OCI-LY3 (cell line): ENCODE results near the gene TMEM132D.

Experiments used
- H2AFZ ChIP-seq: fragments of 200-600, 300-600 bp; shearing (Covaris generic); 2 replicates; pipeline ENCODE4 v1.6.0; 2014; ENCODE audit warnings: antibody characterized with exemption, low read depth, low read length
- H3K27ac ChIP-seq: fragments of 200-600, 300-600 bp; sonication (generic); 2 replicates; pipeline ENCODE4 v1.5.1; 2014; ENCODE audit warnings: mild to moderate bottlenecking, low read length, moderate library complexity, mixed read lengths
- H3K27me3 ChIP-seq: fragments of 200-600, 300-600 bp; sonication (generic); 2 replicates; pipeline ENCODE4 v1.6.1; 2014; ENCODE audit warnings: low read depth, low read length, mixed read lengths
- H3K36me3 ChIP-seq: fragments of 200-600, 300-600 bp; sonication (generic); replicated peaks from 2 replicates; pipeline ENCODE3; 2014; ENCODE audit warnings: low read depth, low read length, mixed read lengths
- H3K4me1 ChIP-seq: fragments of 300-600, 200-600 bp; sonication (generic); 2 replicates; pipeline ENCODE4 v1.6.1; 2014; ENCODE audit warnings: low read length, mixed read lengths
- H3K4me2 ChIP-seq: fragments of 200-600, 300-600 bp; sonication (generic); 2 replicates; pipeline ENCODE4 v1.6.1; 2014; ENCODE audit warnings: low read length, mixed read lengths
- H3K4me3 ChIP-seq: fragments of 300-600, 200-600 bp; sonication (generic); 2 replicates; pipeline ENCODE4 v1.5.1; 2014; ENCODE audit warnings: antibody characterized with exemption, mild to moderate bottlenecking, low read length, moderate library complexity
- H3K79me2 ChIP-seq: fragments of 300-600, 200-600 bp; shearing (Covaris generic); 2 replicates; pipeline ENCODE4 v1.6.1; 2014; ENCODE audit warnings: mild to moderate bottlenecking, low read length, mixed read lengths
- H3K9ac ChIP-seq: fragments of 300-600, 200-600 bp; shearing (Covaris generic); 2 replicates; pipeline ENCODE4 v1.6.0; 2014; ENCODE audit warnings: mild to moderate bottlenecking, low read length, moderate library complexity
- H3K9me3 ChIP-seq: fragments of 200-600, 300-600 bp; shearing (Covaris generic); 2 replicates; pipeline ENCODE4 v1.6.1; 2014; ENCODE audit warnings: low read length, mixed read lengths; ENCODE audit not compliant: insufficient read depth
- H4K20me1 ChIP-seq: fragments of 200-600, 300-600 bp; sonication (generic); 2 replicates; pipeline ENCODE4 v1.6.1; 2016; ENCODE audit warnings: low read length, mixed read lengths; ENCODE audit not compliant: insufficient read depth
- CTCF ChIP-seq: fragments of 200-600, 300-600 bp; sonication (generic); IDR thresholded peaks from 2 replicates; pipeline ENCODE4 v1.5.1; 2014; ENCODE audit warnings: antibody characterized with exemption, low read length, low read depth
- EZH2phosphoT487 ChIP-seq: fragments of 200-600 bp; shearing (Covaris generic); IDR thresholded peaks from 2 replicates; pipeline ENCODE4 v1.6.1; 2018; ENCODE audit warnings: antibody characterized with exemption, mixed run types, low read depth

The TMEM132D gene

GRCh38 chr12:129579879-129580278, 323.9 kb downstream of the TMEM132D start:
- H3K36me3 ChIP-seq = no peaks in the 10 kb centered on the region
- no peak for TF ChIP-seq CTCF
- no peak for TF ChIP-seq EZH2phosphoT487
- H4K20me1 ChIP-seq = no peaks in the 10 kb centered on the region
- H3K79me2 ChIP-seq = no peaks in the 10 kb centered on the region
- H3K9me3 ChIP-seq = no peaks in the 10 kb centered on the region
- H3K9ac ChIP-seq = no peak overlapping the region
- no peaks in the 10 kb centered on the region for H3K27me3 ChIP-seq
- no peak overlapping the region for H3K27ac ChIP-seq
- no peak overlapping the region for H3K4me3 ChIP-seq
- no peaks in the 10 kb centered on the region for H3K4me1 ChIP-seq
- H2AFZ ChIP-seq = no peak overlapping the region
- no peak overlapping the region for H3K4me2 ChIP-seq

GRCh38 chr12:129571901-129572494, 331.8 kb downstream of the TMEM132D start:
- no peaks in the 10 kb centered on the region for H3K9me3 ChIP-seq
- H3K27ac ChIP-seq = no peak overlapping the region
- no peak overlapping the region for H3K4me3 ChIP-seq
- H3K79me2 ChIP-seq = no peaks in the 10 kb centered on the region
- no peak for TF ChIP-seq EZH2phosphoT487
- no peak for TF ChIP-seq CTCF
- no peaks in the 10 kb centered on the region for H4K20me1 ChIP-seq
- H3K9ac ChIP-seq = no peak overlapping the region
- no peaks in the 10 kb centered on the region for H3K36me3 ChIP-seq
- H3K4me2 ChIP-seq = no peak overlapping the region
- no peak overlapping the region for H2AFZ ChIP-seq
- no peaks in the 10 kb centered on the region for H3K4me1 ChIP-seq
- H3K27me3 ChIP-seq = no peaks in the 10 kb centered on the region

GRCh38 chr12:129570796-129571400, 332.9 kb downstream of the TMEM132D start:
- Histone ChIP-seq H3K9ac (no peak overlapping the region), H3K4me3 (no peak overlapping the region), H3K4me2 (no peak overlapping the region), H3K27ac (no peak overlapping the region), H3K36me3 (no peaks in the 10 kb centered on the region), H3K27me3 (no peaks in the 10 kb centered on the region), H3K79me2 (no peaks in the 10 kb centered on the region), H2AFZ (no peak overlapping the region), H3K4me1 (no peaks in the 10 kb centered on the region), H4K20me1 (no peaks in the 10 kb centered on the region), H3K9me3 (no peaks in the 10 kb centered on the region)
- no peak for TF ChIP-seq EZH2phosphoT487
- no peak for TF ChIP-seq CTCF

GRCh38 chr12:129566800-129567199, 337.0 kb downstream of the TMEM132D start:
- H3K27me3 ChIP-seq = no peaks in the 10 kb centered on the region
- H3K36me3 ChIP-seq = no peaks in the 10 kb centered on the region
- no peak overlapping the region for H2AFZ ChIP-seq
- no peaks in the 10 kb centered on the region for H3K9me3 ChIP-seq
- H3K27ac ChIP-seq = no peak overlapping the region
- no peak for TF ChIP-seq EZH2phosphoT487
- TF ChIP-seq CTCF = no peak
- no peak overlapping the region for H3K4me2 ChIP-seq
- no peaks in the 10 kb centered on the region for H3K4me1 ChIP-seq
- H3K4me3 ChIP-seq = no peak overlapping the region
- no peak overlapping the region for H3K9ac ChIP-seq
- no peaks in the 10 kb centered on the region for H4K20me1 ChIP-seq
- H3K79me2 ChIP-seq = no peaks in the 10 kb centered on the region
